Ovary (tissue), 9 donors: Measurements from ENCODE around the gene TMEM100. TPM values are rescaled to one million over a fixed set of nuclear protein-coding genes. Genes with fewer than 3 reads are reported as not detected.

ENCODE experiments used
- DNase-seq, 5 donors: peaks; one replicate each; pipeline ENCODE4 v3.0.0-alpha.2; 2019 to 2020
- H3K27ac ChIP-seq, 2 donors: fragments of 200-600 bp; one replicate each; pipeline versions ENCODE4 v1.5.1 to v1.8.0; 2019 to 2022
- H3K27me3 ChIP-seq: fragments of 200-600 bp; one replicate; pipeline ENCODE4 v1.8.0; 2022
- H3K36me3 ChIP-seq: fragments of 200-600 bp; sonication (generic); one replicate; pipeline ENCODE4 v1.5.1; 2019
- H3K4me1 ChIP-seq: one replicate; pipeline ENCODE4 v1.8.1; 2013; ENCODE audit warnings: mild to moderate bottlenecking, moderate library complexity; ENCODE audit not compliant: insufficient read depth
- H3K4me3 ChIP-seq: fragments of 200-600 bp; sonication (generic); one replicate; pipeline ENCODE4 v1.5.1; 2017
- H3K9me3 ChIP-seq, 2 donors: fragments of 200-600 bp in 1 of 2; sonication (generic) in 1 of 2; one replicate each; pipeline versions ENCODE4 v1.5.1 to v1.8.1; 2013 to 2019; ENCODE audit warnings: mild to moderate bottlenecking in 1 of 2, moderate library complexity in 1 of 2
- EP300 ChIP-seq: sonication (generic); formaldehyde crosslinking; IDR thresholded peaks from one replicate; pipeline ENCODE4 v1.6.1; 2017; ENCODE audit warnings: antibody characterized with exemption
- POLR2A ChIP-seq: fragments of 450-650 bp; IDR thresholded peaks from one replicate; pipeline ENCODE4 v1.6.1; 2017; ENCODE audit warnings: antibody characterized with exemption, mild to moderate bottlenecking, moderate library complexity
- WGBS, 3 donors: extraction: QIAGEN DNeasy Blood & Tissue Kit in 1 of 3; methylation state at CpG; one replicate each; pipeline versions ENCODE4 v1.1.5 to v1.1.7; 2013 to 2017; 5-methylcytosine and 5-hydroxymethylcytosine counted together
- intact Hi-C, 4 donors: fragments of 100-400 bp; cut with DNase I; formaldehyde crosslinking; loops; one replicate each; pipeline versions ENCODE4 v1.11.0 to v1.15.1; 2022 to 2023
- polyA plus RNA-seq, 2 donors: library from polyadenylated mRNA; stranded (reverse); fragments of 200-250 nt in 1 of 2; fragments of 350-450 nt in 1 of 2; fragmentation: Illumina TruSeq in 1 of 2; extraction: RNeasy Lipid Tissue Mini Kit (QIAGEN cat#74804) in 1 of 2; gene quantifications; one replicate each; pipeline ENCODE4 v1.2.3, GENCODE V29; 2013 to 2014
- total RNA-seq, 7 donors: library from RNA; depleted of rRNA in 2 of 7; stranded (reverse); fragments of >200 nt in 2 of 7; fragmentation: NEBNext Ultra II Directional in 3 of 7; extraction: Animal tissue kit (Norgen Biotek cat#: 25700) in 3 of 7; gene quantifications; one replicate each; pipeline versions ENCODE4 v1.1.0 to v1.2.4, GENCODE V29; 2016 to 2023
- TF ChIP-seq, protein P1 (sequence below), 3 donors: fragments of 450-650 bp in 2 of 3; fragments of 200-600 bp in 1 of 3; IDR thresholded peaks; one replicate each; pipeline versions ENCODE4 v1.5.1 to v1.8.0; 2016 to 2022; ENCODE audit warnings: antibody characterized with exemption in 3 of 3, mild to moderate bottlenecking in 1 of 3
- donor health status: DM: no; HTN: no; CAD: no; lungs with moderate emphysema.
- donor health status: DM: no; HTN: no; CAD: no.
- donor health status: Bipolar disorder and iron deficiency.
- donor health status: DM: yes; HTN: yes; CAD: no.
- donor health status: DM: no; HTN: no; CAD: no.
- donor health status: DM: yes; HTN: yes; CAD: no.

Gene TMEM100
- total and polyA plus RNA-seq, 9 donors, result 9.0 to 88.2 (median 17.8) TPM

DNA sequence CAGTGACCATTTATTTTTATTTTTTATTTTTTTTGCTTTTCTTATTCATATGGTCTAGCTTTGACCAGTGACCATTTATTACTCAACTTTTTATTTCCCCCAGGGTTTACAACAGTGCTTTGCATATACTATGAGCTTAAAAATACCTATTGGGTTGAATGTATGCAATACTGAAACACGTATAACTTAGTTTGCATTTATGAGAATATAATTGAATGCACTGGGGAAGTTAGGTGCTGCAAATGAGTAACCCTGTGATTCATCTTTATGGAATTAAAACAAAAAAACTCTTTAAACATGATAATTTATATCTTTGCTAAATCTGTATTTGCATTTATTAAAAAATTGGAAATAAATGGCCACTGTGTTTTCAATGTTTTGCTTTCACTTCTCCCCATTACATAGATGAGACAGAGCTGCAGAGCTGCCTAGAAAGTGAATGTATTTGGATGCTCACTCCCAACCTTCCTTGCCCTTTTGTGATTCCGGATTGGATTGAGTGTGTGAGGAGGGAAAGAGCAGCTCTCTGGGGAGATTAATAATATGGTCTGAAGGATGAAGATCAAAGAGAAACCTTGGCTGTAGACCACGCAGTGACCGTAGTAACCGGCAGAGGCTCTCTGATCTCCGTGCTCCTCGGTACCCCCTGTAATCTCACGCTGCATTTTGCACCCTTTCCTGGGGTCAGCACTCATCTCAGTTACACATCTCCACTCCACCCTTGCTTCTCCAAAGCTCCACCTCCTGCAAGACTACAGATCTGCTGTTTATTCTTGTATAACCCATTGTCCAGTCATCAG, 14.3 kb downstream of the TMEM100 start:
- no peaks in the 10 kb centered on the region for H3K9me3 ChIP-seq
- H3K27ac ChIP-seq, result no peak overlapping the region
- no peaks in the 10 kb centered on the region for H3K36me3 ChIP-seq
- intact Hi-C loops, result no loop called here
- no peak for DNase-seq
- no peak overlapping the region for H3K4me3 ChIP-seq
- WGBS, 3 donors, result 27 to 32% (median 28%) methylated on average over 8 of the region's 8 CpGs
- no peaks in the 10 kb centered on the region for H3K4me1 ChIP-seq
- no peaks in the 10 kb centered on the region for H3K27me3 ChIP-seq
- TF ChIP-seq, protein P1, sequence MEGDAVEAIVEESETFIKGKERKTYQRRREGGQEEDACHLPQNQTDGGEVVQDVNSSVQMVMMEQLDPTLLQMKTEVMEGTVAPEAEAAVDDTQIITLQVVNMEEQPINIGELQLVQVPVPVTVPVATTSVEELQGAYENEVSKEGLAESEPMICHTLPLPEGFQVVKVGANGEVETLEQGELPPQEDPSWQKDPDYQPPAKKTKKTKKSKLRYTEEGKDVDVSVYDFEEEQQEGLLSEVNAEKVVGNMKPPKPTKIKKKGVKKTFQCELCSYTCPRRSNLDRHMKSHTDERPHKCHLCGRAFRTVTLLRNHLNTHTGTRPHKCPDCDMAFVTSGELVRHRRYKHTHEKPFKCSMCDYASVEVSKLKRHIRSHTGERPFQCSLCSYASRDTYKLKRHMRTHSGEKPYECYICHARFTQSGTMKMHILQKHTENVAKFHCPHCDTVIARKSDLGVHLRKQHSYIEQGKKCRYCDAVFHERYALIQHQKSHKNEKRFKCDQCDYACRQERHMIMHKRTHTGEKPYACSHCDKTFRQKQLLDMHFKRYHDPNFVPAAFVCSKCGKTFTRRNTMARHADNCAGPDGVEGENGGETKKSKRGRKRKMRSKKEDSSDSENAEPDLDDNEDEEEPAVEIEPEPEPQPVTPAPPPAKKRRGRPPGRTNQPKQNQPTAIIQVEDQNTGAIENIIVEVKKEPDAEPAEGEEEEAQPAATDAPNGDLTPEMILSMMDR (IDR thresholded peaks at IDR 0.05), result no peak
- TF ChIP-seq POLR2A (no peak), EP300 (no peak)

DNA sequence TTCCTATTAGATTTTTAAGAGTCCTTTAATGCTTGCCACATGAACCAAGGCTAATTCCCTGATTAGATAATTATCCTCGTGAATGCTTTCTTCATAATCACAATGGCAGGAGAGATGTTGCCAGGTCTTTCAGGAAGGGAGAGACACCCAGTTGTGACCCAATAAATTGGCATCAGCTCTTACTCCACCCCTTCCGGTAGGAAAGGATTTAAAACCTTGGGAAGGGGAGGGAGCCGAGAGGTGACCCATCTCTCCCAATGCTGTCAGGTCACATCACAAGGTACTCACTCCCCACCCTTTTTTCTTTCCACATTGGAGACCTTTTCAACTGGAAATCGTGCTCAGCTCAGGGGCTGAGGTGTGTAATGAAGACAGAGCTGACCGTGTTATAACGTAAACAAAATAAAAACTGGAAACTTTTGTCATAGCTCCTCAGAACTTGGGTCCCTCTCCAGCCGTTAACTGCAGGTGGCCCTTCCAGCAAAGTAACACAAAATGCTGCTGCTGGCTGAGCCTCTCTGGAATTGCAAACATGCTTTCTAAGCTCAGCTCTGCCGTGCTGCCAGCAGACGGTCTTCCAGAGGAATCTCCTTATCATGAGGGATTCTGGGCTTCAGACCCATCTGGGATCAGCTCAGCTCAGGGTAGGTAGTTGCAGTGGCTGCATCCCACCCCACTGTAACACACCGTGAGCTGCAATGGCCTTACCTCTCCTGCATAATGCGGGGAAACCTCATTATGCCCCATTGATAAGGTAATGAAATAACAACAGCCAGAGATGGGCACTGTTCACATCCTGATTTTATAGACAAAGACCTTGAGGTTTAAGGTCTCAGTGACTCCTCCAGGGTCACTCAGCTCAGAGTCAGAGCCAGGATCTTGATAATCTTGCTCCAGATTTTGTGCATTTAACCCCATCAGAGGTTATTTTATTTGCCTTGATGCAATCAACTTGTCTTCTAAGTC, 15.6 kb downstream of the TMEM100 start:
- DNase-seq, result no peak
- 35 to 43% (median 37%) methylated on average over 11 of the region's 11 CpGs for WGBS, 3 donors
- intact Hi-C loops, result no loop called here
- H3K4me1 ChIP-seq, result no peaks in the 10 kb centered on the region
- H3K4me3 ChIP-seq, result no peak overlapping the region
- H3K36me3 ChIP-seq, result no peaks in the 10 kb centered on the region
- no peak overlapping the region for H3K27ac ChIP-seq
- no peak for TF ChIP-seq POLR2A
- H3K9me3 ChIP-seq, result no peaks in the 10 kb centered on the region
- no peaks in the 10 kb centered on the region for H3K27me3 ChIP-seq

DNA sequence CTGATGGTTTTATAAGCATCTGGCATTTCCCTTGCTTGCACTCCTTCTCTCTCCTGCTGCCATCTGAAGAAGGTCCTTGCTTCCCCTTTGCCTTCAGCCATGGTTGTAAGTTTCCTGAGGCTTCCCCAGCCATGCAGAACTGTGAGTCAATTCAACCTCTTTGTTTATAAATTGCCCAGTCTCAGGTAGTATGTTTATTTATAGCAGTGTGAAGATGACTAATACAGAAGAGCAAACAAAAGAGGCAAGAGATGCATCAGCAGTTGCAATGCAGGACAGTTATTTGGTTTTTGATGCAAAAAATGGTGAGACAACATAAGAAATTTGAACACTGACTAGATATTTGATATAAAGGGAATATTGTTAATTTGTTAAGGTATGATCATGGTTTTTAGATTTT, 16.8 kb downstream of the TMEM100 start:
- H3K4me1 ChIP-seq, result no peaks in the 10 kb centered on the region
- intact Hi-C loops, result no loop called here

DNA sequence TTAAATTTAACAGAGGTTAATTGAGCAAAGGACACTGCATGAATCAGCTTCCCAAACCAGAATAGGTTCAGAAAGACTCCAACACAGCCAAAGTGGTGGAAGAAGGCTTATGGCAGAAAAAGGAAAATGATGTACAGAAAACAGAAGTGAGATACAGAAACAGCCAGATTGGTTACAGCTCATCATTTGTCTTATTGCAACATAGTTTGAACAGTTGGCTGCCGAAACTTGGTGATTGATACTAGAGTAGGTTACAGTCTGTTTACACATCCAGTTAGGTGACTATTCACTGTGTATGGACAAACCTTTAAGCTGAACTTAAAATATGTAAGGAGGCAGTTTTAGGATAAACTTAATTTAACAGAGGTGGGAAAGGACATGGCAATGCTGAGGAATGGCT, 18.3 kb downstream of the TMEM100 start:
- Histone ChIP-seq H3K36me3 (no peaks in the 10 kb centered on the region), H3K27me3 (no peaks in the 10 kb centered on the region), H3K4me3 (no peak overlapping the region), H3K9me3 (no peaks in the 10 kb centered on the region), H3K27ac (no peak overlapping the region), H3K4me1 (no peaks in the 10 kb centered on the region)
- intact Hi-C loops, result no loop called here
- WGBS, 3 donors, result 90 to 91% (median 90%) methylated on average over 1 of the region's 1 CpG
- no peak for TF ChIP-seq POLR2A
- no peak for TF ChIP-seq EP300
- no peak for DNase-seq

More for the DNA sequence above, 16.8 kb downstream of the TMEM100 start:
- no peak for TF ChIP-seq POLR2A
- Histone ChIP-seq H3K27ac (no peak overlapping the region), H3K4me3 (no peak overlapping the region), H3K36me3 (no peaks in the 10 kb centered on the region), H3K27me3 (no peaks in the 10 kb centered on the region), H3K9me3 (no peaks in the 10 kb centered on the region)
- DNase-seq, result no peak

DNA sequence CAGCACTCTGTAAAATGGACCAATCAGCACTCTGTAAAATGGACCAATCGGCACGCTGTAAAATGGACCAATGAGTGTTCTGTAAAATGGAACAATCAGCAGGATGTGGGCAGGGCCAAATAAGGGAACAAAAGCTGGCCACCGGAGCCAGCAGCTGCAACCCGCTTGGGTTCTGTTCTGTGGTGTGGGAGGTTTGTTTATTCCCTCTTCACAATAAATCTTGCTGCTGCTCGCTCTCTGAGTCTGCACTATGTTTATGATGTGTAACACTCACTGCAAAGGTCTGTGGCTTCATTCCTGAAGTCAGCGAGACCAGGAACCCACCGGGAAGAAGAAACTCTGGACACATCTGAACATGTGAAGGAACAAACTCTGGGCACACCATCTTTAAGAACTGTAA, 20.5 kb downstream of the TMEM100 start:
- 37 to 40% (median 39%) methylated on average over 7 of the region's 7 CpGs for whole genome bisulfite sequencing, 3 donors
- no peaks in the 10 kb centered on the region for H3K27me3 ChIP-seq
- intact Hi-C loops, result no loop called here
- H3K27ac ChIP-seq, result no peak overlapping the region
- no peak overlapping the region for H3K4me3 ChIP-seq
- H3K9me3 ChIP-seq, result no peaks in the 10 kb centered on the region
- DNase-seq, result no peak
- no peaks in the 10 kb centered on the region for H3K36me3 ChIP-seq
- TF ChIP-seq POLR2A, result no peak
- TF ChIP-seq, protein P1 (IDR thresholded peaks at IDR 0.05), result no peak
- TF ChIP-seq EP300, result no peak
- H3K4me1 ChIP-seq, result no peaks in the 10 kb centered on the region
